Epithelial cell of proximal tubule (primary cell): ENCODE results near the gene GPX4. TPM values are rescaled to one million over a fixed set of nuclear protein-coding genes. Genes with fewer than 3 reads are reported as not detected.

Source experiments
- DNase-seq: peaks from one replicate; pipeline ENCODE4 v3.0.0-alpha.2; 2011; ENCODE audit warnings: low read depth
- H3K4me3 ChIP-seq: 2 replicates; pipeline ENCODE4 v1.5.1; 2011; ENCODE audit warnings: low read depth, mild to moderate bottlenecking, low read length
- total RNA-seq: library from RNA; depleted of rRNA; stranded (reverse); fragments of >200 nt; gene quantifications from 2 replicates; pipeline ENCODE4 v1.2.3, GENCODE V29; 2015
- TF ChIP-seq, protein P1 (sequence below): conservative IDR thresholded peaks from 2 replicates; pipeline ENCODE4 v1.5.1; 2012; ENCODE audit warnings: low read depth, mild to moderate bottlenecking, low read length

The GPX4 gene
- total RNA-seq, 1 donor from 2014 or later = 457 TPM

DNA sequence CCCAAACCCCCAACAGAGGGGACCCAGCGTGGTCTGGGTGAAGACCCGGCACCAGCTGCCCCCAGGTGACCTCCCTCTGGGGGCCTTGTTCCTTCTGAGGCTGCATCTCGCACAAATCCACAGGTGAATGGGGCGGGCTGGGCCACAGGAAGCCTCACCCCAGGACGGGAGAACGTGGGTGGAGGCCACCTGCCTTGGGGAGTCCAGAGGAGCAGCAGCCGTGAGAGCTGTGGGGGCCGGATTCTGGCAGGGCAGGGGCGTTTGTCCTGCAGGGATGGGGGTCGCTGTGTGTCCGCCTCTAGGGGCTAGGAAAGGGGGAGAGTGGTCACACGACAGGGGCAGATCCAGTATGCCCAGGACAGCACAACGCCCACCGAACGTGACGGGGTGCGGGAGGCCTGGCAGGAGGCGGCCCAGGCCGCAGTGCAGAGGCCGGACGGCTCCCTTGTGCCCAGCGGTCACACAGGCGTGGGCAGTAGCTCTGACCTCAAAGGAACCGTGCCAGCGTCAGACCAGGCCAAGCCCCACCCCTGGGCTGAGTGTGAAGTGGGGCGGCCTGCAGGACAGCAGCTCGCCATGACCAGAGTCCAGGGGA lies 15.3 kb upstream of the GPX4 start:
- H3K4me3 ChIP-seq = no peak overlapping the region
- DNase-seq = no peak
- TF ChIP-seq, protein P1, sequence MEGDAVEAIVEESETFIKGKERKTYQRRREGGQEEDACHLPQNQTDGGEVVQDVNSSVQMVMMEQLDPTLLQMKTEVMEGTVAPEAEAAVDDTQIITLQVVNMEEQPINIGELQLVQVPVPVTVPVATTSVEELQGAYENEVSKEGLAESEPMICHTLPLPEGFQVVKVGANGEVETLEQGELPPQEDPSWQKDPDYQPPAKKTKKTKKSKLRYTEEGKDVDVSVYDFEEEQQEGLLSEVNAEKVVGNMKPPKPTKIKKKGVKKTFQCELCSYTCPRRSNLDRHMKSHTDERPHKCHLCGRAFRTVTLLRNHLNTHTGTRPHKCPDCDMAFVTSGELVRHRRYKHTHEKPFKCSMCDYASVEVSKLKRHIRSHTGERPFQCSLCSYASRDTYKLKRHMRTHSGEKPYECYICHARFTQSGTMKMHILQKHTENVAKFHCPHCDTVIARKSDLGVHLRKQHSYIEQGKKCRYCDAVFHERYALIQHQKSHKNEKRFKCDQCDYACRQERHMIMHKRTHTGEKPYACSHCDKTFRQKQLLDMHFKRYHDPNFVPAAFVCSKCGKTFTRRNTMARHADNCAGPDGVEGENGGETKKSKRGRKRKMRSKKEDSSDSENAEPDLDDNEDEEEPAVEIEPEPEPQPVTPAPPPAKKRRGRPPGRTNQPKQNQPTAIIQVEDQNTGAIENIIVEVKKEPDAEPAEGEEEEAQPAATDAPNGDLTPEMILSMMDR = no peak

DNA sequence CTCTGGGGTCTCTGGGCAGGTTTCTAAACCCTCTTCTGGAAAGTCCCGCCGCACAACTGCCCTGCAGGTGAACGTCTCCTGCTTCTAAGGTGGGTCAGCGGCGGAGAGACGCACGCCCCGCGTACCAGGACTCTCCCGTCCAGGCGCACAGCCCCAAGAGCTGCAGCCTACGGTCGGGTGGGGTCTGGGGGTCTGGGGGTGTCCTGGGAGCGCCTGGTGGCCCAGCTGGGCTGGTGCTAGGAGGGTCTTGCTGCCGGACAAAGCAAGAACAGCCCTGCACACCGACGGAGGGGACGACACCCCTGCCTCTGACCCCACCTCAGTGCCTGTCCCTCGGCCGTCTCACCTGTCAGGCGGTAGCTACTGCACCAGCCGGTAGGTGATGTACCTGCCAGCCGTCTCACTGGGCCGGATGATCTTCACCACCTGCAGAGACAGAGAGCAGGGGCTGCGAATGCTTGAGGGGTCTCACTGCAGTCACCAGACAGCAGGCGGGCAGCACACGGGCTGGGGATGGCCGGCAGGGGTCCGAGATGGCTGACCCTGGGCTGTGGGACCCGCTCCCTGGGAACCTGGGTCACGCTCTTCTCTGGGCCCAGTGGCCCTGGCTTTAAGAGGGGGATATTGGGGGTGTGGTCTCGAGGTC lies 14.5 kb upstream of the GPX4 start:
- TF ChIP-seq, protein P1 = no peak
- DNase-seq = no peak
- H3K4me3 ChIP-seq = no peak overlapping the region

DNA sequence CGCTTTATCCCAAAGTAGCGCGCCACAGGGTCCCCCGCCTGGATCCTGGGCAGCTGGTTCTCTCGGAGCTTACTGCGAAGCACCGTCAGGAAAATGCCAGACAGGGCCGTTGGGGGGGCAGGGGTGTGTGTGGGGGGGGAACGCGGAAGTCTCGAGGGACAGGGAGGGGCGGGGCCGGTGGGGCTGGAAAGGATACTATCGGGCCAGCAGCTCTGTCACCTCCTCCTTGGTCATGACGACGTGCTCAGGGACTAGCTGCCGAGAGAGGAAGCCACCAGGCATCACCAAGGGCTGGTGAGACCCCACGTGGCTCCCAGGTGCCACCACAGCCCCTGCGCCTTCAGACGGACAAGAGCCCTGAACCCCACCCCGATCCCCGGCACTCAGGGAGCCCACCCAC lies 13.9 kb upstream of the GPX4 start:
- no peak for DNase-seq
- TF ChIP-seq, protein P1 = no peak
- H3K4me3 ChIP-seq = no peak overlapping the region

DNA sequence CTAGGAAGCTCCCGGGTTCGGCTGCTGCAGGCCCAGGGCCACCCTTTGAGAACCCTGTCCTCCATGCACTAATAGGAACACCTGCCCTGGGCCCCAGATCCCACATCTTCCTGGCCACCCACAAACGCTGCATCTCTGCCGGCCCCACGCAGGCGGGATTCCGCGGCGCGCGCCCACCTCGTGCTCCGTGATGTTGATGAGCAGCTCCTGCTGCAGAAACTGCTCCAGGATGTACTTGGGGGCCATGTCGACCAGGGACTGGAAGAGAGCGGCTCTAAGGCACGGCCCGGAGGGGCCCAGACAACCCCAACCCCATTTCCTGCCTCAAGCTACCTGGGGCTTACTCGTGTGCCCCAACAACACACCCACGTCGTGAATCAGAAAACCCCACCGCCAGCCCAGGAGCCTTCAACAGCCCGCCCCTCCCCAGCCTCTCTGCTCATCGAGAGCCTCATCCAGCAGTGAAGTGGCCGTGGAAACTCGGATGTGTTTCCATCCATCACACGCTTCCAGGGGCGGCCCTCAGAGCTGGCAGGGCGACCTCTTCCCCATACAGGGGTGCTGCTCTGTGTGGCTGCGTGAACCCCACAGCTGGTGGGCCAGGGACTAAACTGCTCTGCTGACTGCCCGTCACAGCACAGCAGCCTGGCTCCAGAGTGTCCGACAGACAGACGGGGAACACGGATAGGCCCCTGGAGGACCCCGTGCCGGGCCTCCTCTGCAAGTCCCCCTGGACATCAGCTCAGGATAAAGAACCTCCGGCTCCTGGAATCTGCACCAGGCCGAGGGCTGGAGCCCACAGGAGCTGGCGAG lies 12.9 kb upstream of the GPX4 start:
- DNase-seq = no peak
- TF ChIP-seq, protein P1 = no peak
- H3K4me3 ChIP-seq = no peak overlapping the region

DNA sequence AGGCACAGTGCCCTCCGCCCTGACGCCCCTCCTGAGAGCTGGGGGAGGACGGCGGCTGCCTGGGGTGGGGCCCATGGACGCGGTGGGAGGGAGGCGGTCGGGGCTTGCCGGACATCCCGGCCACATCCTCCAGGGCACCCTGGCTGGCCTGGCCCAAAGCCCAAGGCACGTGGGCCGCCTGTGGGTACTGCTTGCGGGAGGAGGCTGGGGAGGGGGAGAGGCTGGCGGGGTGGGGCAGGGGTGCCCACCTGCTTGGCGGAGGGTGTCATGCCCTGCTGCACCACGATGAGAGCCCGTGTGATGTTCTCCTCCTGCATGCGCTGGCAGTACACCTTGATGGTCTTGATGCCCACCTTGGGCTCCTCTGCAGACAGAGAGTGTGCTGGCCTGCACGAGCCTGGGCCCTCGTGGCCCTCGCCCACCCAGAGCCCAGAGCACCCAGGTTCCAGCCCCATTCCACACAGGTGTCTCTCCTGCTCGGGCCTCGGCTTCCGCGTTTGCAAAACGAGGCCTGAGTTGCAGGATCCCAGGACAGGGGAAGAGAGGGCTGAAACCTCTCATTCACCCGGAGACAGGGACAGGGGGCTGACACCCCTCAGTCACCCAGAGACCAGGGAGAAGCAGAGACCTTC lies 12.1 kb upstream of the GPX4 start:
- DNase-seq = no peak
- TF ChIP-seq, protein P1 = no peak
- H3K4me3 ChIP-seq = no peak overlapping the region

DNA sequence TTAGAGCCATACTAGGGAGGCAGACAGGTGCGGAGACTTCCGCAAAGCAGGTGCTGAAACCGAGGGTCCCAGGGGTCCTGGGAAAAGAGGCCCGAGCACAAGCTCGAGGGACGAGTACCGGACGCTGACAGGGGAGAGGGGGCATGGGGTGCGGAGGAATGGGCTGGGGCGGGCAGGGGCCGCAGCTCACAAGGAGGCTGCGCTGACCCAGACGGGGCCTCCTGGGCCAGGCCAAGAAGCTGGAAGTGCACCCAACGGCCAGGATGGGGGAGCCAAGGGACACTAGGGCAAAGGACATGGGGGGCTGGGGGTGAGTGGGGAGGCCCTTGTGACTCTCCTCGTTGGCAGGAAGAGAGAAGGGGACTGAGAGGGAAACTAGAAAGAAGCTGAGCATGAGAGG lies 10.5 kb upstream of the GPX4 start:
- no peak for DNase-seq
- peak overlapping the region; percentile 98 for H3K4me3 ChIP-seq
- TF ChIP-seq, protein P1 = no peak
